Measurements from ENCODE around the gene CHTF8. TPM values are rescaled to one million over a fixed set of nuclear protein-coding genes. Genes with fewer than 3 reads are reported as not detected.
"Not testable (repeated sequence)": the region's sequence is repeated elsewhere in the genome, so short reads cannot be mapped to it uniquely, and the experiment has no call there.

CHTF8 gene
- total and polyA plus RNA-seq, 2 experiments from 2014 or later, result 80.0 to 83.6 TPM

DNA sequence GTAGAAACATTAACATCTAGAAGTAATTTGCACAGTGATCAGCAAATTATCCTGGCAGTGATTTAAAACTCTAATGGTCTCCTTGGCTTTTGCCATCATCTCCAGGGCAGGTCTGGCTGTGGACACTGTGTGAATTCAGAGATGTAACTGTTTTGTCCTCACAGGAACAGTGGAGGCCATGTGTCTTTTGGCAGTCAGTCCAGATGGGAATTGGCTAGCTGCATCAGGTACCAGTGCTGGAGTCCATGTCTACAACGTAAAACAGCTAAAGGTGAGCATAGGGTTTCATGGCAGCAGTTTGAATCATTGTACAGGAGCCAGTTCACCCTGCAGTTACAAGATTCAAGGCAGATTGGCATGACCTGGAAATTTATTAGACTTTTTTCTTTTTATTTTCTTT is 27.8 kb upstream of the CHTF8 start:
- H3K4me3 ChIP-seq, result no peak overlapping the region
- WGBS (ENCODE audit: low lambda C conversion rate, missing lambda C conversion rate), result 82% methylated on average over 1 of the region's 1 CpG
- no peak for DNase-seq (ENCODE audit: low spot score)
- no peaks in the 10 kb centered on the region for H3K36me3 ChIP-seq (replicated peaks; ENCODE audit: insufficient read depth, low read depth)
- no peak for TF ChIP-seq CTCF (IDR thresholded peaks at IDR 0.05; ENCODE audit: poor library complexity)
- no peak for TF ChIP-seq EZH2 (IDR thresholded peaks at IDR 0.05; ENCODE audit: borderline replicate concordance)
- no peak for TF ChIP-seq EZH2phosphoT487 (IDR thresholded peaks at IDR 0.05; ENCODE audit: low read depth, severe bottlenecking, unreplicated experiment)
- no peak overlapping the region for H3K4me2 ChIP-seq
- no peaks in the 10 kb centered on the region for H3K79me2 ChIP-seq
- no peak overlapping the region for H3K27ac ChIP-seq
- H3K27me3 ChIP-seq, result no peaks in the 10 kb centered on the region
- no peaks in the 10 kb centered on the region for H3K9me3 ChIP-seq (ENCODE audit: low read depth)
- H4K20me1 ChIP-seq (ENCODE audit: insufficient read depth, poor library complexity, severe bottlenecking), result no peaks in the 10 kb centered on the region
- no peak overlapping the region for H2AFZ ChIP-seq
- no peaks in the 10 kb centered on the region for H3K4me1 ChIP-seq (ENCODE audit: insufficient read depth)
- H3K9me2 ChIP-seq (replicated peaks; ENCODE audit: insufficient read depth), result no peaks in the 10 kb centered on the region

DNA sequence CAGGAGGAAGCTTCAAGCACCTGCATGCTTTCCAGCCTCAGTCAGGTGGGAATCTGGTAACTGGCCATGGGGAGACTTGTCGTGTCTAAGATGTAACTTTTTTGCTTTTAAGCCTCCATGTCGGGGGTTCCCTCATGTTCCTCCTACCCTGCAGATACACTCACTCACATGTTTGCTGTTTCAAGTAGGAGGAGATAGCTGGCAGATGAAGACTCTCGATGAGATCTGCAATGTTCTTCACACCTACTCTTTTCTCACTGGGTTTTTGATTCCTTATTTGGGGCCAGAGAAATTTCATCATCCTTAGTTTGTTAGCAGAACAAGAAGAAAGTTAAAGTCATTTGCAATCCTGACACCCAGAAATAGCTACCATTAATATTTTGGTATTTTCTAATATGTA is 24.8 kb upstream of the CHTF8 start:
- H3K4me1 ChIP-seq (ENCODE audit: insufficient read depth), result no peaks in the 10 kb centered on the region
- H2AFZ ChIP-seq, result no peak overlapping the region
- H3K36me3 ChIP-seq (replicated peaks; ENCODE audit: insufficient read depth, low read depth), result no peaks in the 10 kb centered on the region

GRCh38 chr16:69150146-69150865 is 17.9 kb upstream of the CHTF8 start:
- no peak overlapping the region for H2AFZ ChIP-seq
- H3K9me2 ChIP-seq (replicated peaks; ENCODE audit: insufficient read depth), result no peaks in the 10 kb centered on the region
- H3K4me2 ChIP-seq, result no peak overlapping the region
- H3K9me3 ChIP-seq (ENCODE audit: low read depth), result no peaks in the 10 kb centered on the region
- H3K4me3 ChIP-seq, result no peak overlapping the region
- no peaks in the 10 kb centered on the region for H3K4me1 ChIP-seq (ENCODE audit: insufficient read depth)
- TF ChIP-seq CTCF (IDR thresholded peaks at IDR 0.05; ENCODE audit: poor library complexity) (peak; percentile 92), EZH2 (IDR thresholded peaks at IDR 0.05; ENCODE audit: borderline replicate concordance) (no peak), EZH2phosphoT487 (IDR thresholded peaks at IDR 0.05; ENCODE audit: low read depth, severe bottlenecking, unreplicated experiment) (no peak)
- no peaks in the 10 kb centered on the region for H4K20me1 ChIP-seq (ENCODE audit: insufficient read depth, poor library complexity, severe bottlenecking)
- peaks cover under 1% of the 10 kb centered on the region for H3K79me2 ChIP-seq
- H3K27me3 ChIP-seq, result no peaks in the 10 kb centered on the region
- H3K36me3 ChIP-seq (replicated peaks; ENCODE audit: insufficient read depth, low read depth), result no peaks in the 10 kb centered on the region
- DNase-seq (ENCODE audit: low spot score), result peak; percentile 90
- WGBS (ENCODE audit: low lambda C conversion rate, missing lambda C conversion rate), result 69% methylated on average over 16 of the region's 16 CpGs
- H3K27ac ChIP-seq, result no peak overlapping the region

More for the DNA sequence above, 24.8 kb upstream of the CHTF8 start:
- Histone ChIP-seq H3K79me2 (no peaks in the 10 kb centered on the region), H3K4me3 (no peak overlapping the region), H3K9me3 (ENCODE audit: low read depth) (no peaks in the 10 kb centered on the region), H3K9me2 (replicated peaks; ENCODE audit: insufficient read depth) (no peaks in the 10 kb centered on the region), H3K27me3 (no peaks in the 10 kb centered on the region), H4K20me1 (ENCODE audit: insufficient read depth, poor library complexity, severe bottlenecking) (no peaks in the 10 kb centered on the region), H3K27ac (no peak overlapping the region), H3K4me2 (no peak overlapping the region)
- 94% methylated on average over 3 of the region's 3 CpGs for WGBS (ENCODE audit: low lambda C conversion rate, missing lambda C conversion rate)
- DNase-seq (ENCODE audit: low spot score), result no peak
- TF ChIP-seq CTCF (IDR thresholded peaks at IDR 0.05; ENCODE audit: poor library complexity) (no peak), EZH2 (IDR thresholded peaks at IDR 0.05; ENCODE audit: borderline replicate concordance) (no peak), EZH2phosphoT487 (IDR thresholded peaks at IDR 0.05; ENCODE audit: low read depth, severe bottlenecking, unreplicated experiment) (no peak)

- H3K4me3 ChIP-seq; H2AFZ ChIP-seq; H3K27me3 ChIP-seq; H3K9me3 ChIP-seq (ENCODE audit: low read depth); H4K20me1 ChIP-seq (ENCODE audit: insufficient read depth, poor library complexity, severe bottlenecking); H3K36me3 ChIP-seq (replicated peaks; ENCODE audit: insufficient read depth, low read depth); H3K79me2 ChIP-seq; H3K9me2 ChIP-seq (replicated peaks; ENCODE audit: insufficient read depth); H3K4me1 ChIP-seq (ENCODE audit: insufficient read depth); H3K27ac ChIP-seq; H3K4me2 ChIP-seq; DNase-seq (ENCODE audit: low spot score): not testable (repeated sequence)
- WGBS (ENCODE audit: low lambda C conversion rate, missing lambda C conversion rate), result 95% methylated on average over 9 of the region's 9 CpGs
Observed at GRCh38 chr16:69149621-69150020, 17.2 kb upstream of the CHTF8 start.
